Duodenal mucosa (tissue), 2 donors: ENCODE results near the gene MAML2.

Experiments used
- H3K27ac ChIP-seq: one replicate; pipeline ENCODE4 v1.7.0; 2013; ENCODE audit warnings: low read depth, low read length
- H3K27me3 ChIP-seq, 2 donors: one replicate each; pipeline ENCODE4 v1.7.0; 2013; ENCODE audit warnings: low read length in 2 of 2, control low read depth in 1 of 2; ENCODE audit not compliant: insufficient read depth in 2 of 2, control insufficient read depth in 1 of 2
- H3K36me3 ChIP-seq, 2 donors: one replicate each; pipeline ENCODE4 v1.7.0; 2013; ENCODE audit warnings: low read length in 2 of 2, control low read depth in 1 of 2; ENCODE audit not compliant: insufficient read depth in 2 of 2, control insufficient read depth in 1 of 2
- H3K4me1 ChIP-seq, 2 donors: one replicate each; pipeline ENCODE4 v1.7.0; 2013; ENCODE audit warnings: low read length in 2 of 2, control low read depth in 1 of 2; ENCODE audit not compliant: insufficient read depth in 2 of 2, control insufficient read depth in 1 of 2
- H3K4me3 ChIP-seq, 2 donors: one replicate each; pipeline ENCODE4 v1.7.0; 2013; ENCODE audit warnings: low read length in 2 of 2, low read depth in 1 of 2
- H3K9ac ChIP-seq, 2 donors: one replicate each; pipeline ENCODE4 v1.7.0; 2013; ENCODE audit warnings: low read length in 2 of 2, low read depth in 1 of 2
- H3K9me3 ChIP-seq, 2 donors: one replicate each; pipeline ENCODE4 v1.7.0; 2013; ENCODE audit warnings: low read length in 2 of 2, control low read depth in 1 of 2; ENCODE audit not compliant: control insufficient read depth in 1 of 2

The MAML2 gene

GRCh38 chr11:96014217-96014616, 328.8 kb downstream of the MAML2 start:
- Histone ChIP-seq H3K36me3 (no peaks in the 10 kb centered on the region), H3K4me3 (no peak overlapping the region), H3K9ac (no peak overlapping the region), H3K4me1 (peaks cover 15 to 28% of the 10 kb centered on the region in 2 donors), H3K27me3 (no peaks in the 10 kb centered on the region), H3K9me3 (no peaks in the 10 kb centered on the region), H3K27ac (no peak overlapping the region)

GRCh38 chr11:96013461-96014213, 329.4 kb downstream of the MAML2 start:
- Histone ChIP-seq H3K4me1 (peaks cover 15 to 28% of the 10 kb centered on the region in 2 donors), H3K36me3 (no peaks in the 10 kb centered on the region), H3K4me3 (no peak overlapping the region), H3K9ac (no peak overlapping the region), H3K9me3 (no peaks in the 10 kb centered on the region), H3K27me3 (no peaks in the 10 kb centered on the region), H3K27ac (no peak overlapping the region)

DNA sequence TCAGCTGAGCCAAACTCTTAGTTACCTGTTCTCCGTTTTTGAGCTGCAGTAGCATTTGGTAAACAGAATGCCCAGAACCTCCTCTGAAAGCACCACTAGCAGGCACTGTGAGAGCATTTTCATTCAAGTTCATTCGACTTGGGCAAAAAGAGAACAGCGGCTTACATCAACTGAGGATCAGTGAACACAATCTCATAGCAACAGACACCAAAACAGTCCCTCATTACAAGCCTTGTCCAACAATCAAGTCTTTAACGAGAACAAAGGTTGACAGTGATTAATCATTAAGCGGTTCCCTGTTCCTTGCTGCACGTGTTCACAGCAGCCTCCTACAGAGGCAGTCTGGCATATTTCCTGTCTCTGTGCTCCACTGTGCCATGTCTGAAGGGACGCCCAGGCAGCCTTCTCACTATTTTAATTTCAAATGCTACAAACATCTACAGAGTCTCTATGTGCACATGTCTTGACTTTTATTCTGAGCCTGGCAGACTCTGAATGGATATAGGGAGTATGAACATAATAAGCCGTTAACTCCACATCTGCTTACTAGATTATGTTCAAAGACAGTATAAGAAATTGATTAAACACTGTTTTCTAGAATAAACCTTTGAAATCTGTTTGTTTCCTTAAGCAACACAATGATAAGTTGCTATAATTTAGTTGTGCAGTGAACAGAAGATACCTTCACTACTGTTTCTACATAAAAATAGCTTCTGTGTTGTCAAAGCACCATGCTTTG, 330.7 kb downstream of the MAML2 start:
- Histone ChIP-seq H3K4me3 (peak overlapping the region; percentile 4 to 17), H3K27me3 (no peaks in the 10 kb centered on the region), H3K4me1 (peaks cover 15 to 28% of the 10 kb centered on the region in 2 donors), H3K9ac (no peak overlapping the region), H3K27ac (peak overlapping the region; percentile 16), H3K9me3 (no peaks in the 10 kb centered on the region), H3K36me3 (no peaks in the 10 kb centered on the region)

- Histone ChIP-seq H3K9ac (no peak overlapping the region), H3K4me3 (no peak overlapping the region), H3K27me3 (no peaks in the 10 kb centered on the region), H3K27ac (no peak overlapping the region), H3K4me1 (peaks cover 15 to 26% of the 10 kb centered on the region in 2 donors), H3K9me3 (no peaks in the 10 kb centered on the region), H3K36me3 (no peaks in the 10 kb centered on the region)
Measured at GRCh38 chr11:96010683-96011082, 332.3 kb downstream of the MAML2 start.

DNA sequence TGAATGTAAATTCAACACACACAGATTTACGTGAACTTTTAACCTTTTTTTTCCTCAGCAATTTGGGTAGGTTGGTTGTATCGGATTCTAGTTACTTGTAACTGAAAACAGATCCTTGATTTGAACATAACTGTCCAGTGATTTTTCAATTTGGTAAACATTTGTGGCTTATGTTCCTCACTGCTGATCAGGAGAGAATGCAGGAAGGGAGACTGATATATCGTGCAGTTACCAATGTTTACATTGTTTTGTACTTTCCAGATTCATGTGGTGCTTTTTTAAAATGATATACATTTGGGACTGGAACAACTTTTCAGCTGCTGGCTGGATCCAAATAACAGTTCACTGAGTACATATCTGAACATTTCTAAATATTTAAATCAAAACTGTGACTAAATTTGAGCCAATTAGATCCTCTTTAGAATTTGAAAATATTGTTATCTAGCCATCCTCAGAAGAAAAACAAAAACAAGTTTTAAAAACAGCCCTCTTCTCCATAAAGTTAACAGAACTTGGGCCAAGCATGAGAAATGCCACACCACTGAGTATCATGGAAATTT, 334.8 kb downstream of the MAML2 start:
- Histone ChIP-seq H3K9ac (no peak overlapping the region), H3K4me3 (no peak overlapping the region), H3K27ac (no peak overlapping the region), H3K9me3 (no peaks in the 10 kb centered on the region), H3K4me1 (peaks cover 8 to 11% of the 10 kb centered on the region in 2 donors), H3K27me3 (no peaks in the 10 kb centered on the region), H3K36me3 (no peaks in the 10 kb centered on the region)

DNA sequence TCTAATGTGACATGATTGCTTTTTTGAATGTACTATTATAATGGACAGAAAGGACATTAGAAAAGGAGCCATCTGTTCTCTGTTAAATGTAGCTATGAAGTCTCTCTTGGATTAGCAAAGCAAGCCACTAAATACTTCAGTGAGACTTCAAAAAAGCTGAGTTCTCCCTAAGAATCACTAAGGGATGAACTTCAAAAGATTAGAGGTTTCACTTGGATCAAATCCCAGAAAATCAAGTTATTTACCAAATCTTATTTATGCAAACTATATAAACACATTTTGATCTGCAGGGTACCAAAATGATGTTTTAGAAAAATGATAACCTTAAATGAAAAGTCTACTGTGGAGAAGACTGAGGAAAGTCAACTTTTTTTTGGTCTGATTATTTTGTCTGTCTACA, 337.0 kb downstream of the MAML2 start:
- H3K9ac ChIP-seq: no peak overlapping the region
- H3K36me3 ChIP-seq: no peaks in the 10 kb centered on the region

GRCh38 chr11:96004862-96005261, 338.1 kb downstream of the MAML2 start:
- H3K9ac ChIP-seq: no peak overlapping the region
- no peak overlapping the region for H3K4me3 ChIP-seq
- no peaks in the 10 kb centered on the region for H3K9me3 ChIP-seq
- H3K4me1 ChIP-seq: peaks cover 0 to 5% of the 10 kb centered on the region in 2 donors
- no peaks in the 10 kb centered on the region for H3K27me3 ChIP-seq
- H3K36me3 ChIP-seq: no peaks in the 10 kb centered on the region
- no peak overlapping the region for H3K27ac ChIP-seq

More for the DNA sequence above, 337.0 kb downstream of the MAML2 start:
- Histone ChIP-seq H3K27me3 (no peaks in the 10 kb centered on the region), H3K4me1 (no peaks in the 10 kb centered on the region), H3K9me3 (no peaks in the 10 kb centered on the region), H3K4me3 (no peak overlapping the region), H3K27ac (no peak overlapping the region)

- Histone ChIP-seq H3K4me1 (peaks cover 0 to 8% of the 10 kb centered on the region in 2 donors), H3K36me3 (no peaks in the 10 kb centered on the region), H3K9ac (no peak overlapping the region), H3K27me3 (no peaks in the 10 kb centered on the region), H3K27ac (no peak overlapping the region), H3K4me3 (no peak overlapping the region), H3K9me3 (no peaks in the 10 kb centered on the region)
Measured at GRCh38 chr11:96002754-96003290, 340.2 kb downstream of the MAML2 start.

DNA sequence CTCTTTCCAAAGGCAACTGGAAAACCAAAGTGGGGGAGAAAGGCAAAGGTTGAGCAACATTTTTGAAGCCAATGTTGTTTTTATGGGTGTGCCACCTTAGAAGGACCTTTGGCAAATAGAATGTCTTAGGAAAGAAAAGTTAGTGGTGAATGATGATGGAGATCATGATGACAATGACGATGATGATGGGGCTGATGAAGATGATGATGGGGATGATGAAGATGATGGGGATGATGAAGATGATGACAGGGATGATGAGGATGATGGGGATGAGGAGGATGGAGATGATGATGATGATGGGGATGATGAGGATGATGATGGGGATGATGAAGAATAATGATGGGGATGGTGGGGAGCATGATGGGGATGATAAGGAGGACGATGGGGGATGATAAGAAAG, 340.7 kb downstream of the MAML2 start:
- H3K36me3 ChIP-seq: no peaks in the 10 kb centered on the region
- H3K4me1 ChIP-seq: peaks cover 0 to 8% of the 10 kb centered on the region in 2 donors
- no peaks in the 10 kb centered on the region for H3K27me3 ChIP-seq
- H3K9me3 ChIP-seq: no peaks in the 10 kb centered on the region
- H3K9ac ChIP-seq: no peak overlapping the region
- H3K27ac ChIP-seq: no peak overlapping the region
- H3K4me3 ChIP-seq: no peak overlapping the region

DNA sequence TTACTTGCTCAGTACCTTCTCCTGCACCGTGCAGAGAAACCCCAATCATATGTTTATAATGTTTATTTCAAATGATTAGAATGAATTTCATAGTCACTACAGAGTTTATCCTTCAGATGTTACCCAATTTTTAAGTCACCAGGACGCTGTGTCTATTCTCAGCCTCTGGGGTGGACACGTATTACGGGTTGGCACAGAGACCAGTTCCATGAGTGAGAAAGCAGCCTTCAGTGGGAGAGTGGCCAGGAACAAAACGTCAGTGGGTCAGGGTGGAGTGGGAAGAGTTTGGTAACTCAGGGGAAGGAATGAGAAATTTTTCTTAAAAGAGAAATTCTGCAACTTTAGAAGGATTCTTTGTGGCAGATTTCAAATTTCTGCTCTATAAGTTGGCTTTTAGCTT, 342.0 kb downstream of the MAML2 start:
- H3K4me3 ChIP-seq: no peak overlapping the region
- H3K9me3 ChIP-seq: no peaks in the 10 kb centered on the region
- no peaks in the 10 kb centered on the region for H3K27me3 ChIP-seq
- H3K9ac ChIP-seq: no peak overlapping the region
- no peaks in the 10 kb centered on the region for H3K36me3 ChIP-seq
- H3K4me1 ChIP-seq: peaks cover 0 to 8% of the 10 kb centered on the region in 2 donors
- no peak overlapping the region for H3K27ac ChIP-seq
